Adipocyte (in vitro differentiated cells): ENCODE data around the gene DMBT1.

Source experiments
- DNase-seq: peaks from one replicate; pipeline ENCODE4 v3.0.0-alpha.2; 2015; ENCODE audit warnings: low read depth
- H3K27me3 ChIP-seq: replicated peaks from 2 replicates; pipeline ENCODE4 v1.7.0; 2013; ENCODE audit warnings: mild to moderate bottlenecking, low read length, moderate library complexity; ENCODE audit not compliant: control insufficient read depth, insufficient read depth
- H3K36me3 ChIP-seq: 2 replicates; pipeline ENCODE4 v1.7.0; 2013; ENCODE audit warnings: low read length, mild to moderate bottlenecking, moderate library complexity; ENCODE audit not compliant: control insufficient read depth, insufficient read depth, severe bottlenecking
- H3K4me1 ChIP-seq: 2 replicates; pipeline ENCODE4 v1.7.0; 2013; ENCODE audit warnings: mild to moderate bottlenecking, low read length, moderate library complexity; ENCODE audit not compliant: control insufficient read depth, insufficient read depth
- H3K4me3 ChIP-seq: 2 replicates; pipeline ENCODE4 v1.7.0; 2013; ENCODE audit warnings: mild to moderate bottlenecking, low read length, moderate library complexity
- H3K9ac ChIP-seq: 2 replicates; pipeline ENCODE4 v1.7.0; 2013; ENCODE audit warnings: mild to moderate bottlenecking, low read length, moderate library complexity
- H3K9me3 ChIP-seq: 2 replicates; pipeline ENCODE4 v1.7.0; 2013; ENCODE audit warnings: mild to moderate bottlenecking, low read length, moderate library complexity; ENCODE audit not compliant: control insufficient read depth

Gene DMBT1

GRCh38 chr10:122560279-122560804 is at the start of gene DMBT1:
Gene DMBT1 (plus strand): TSS chr10:122560754. CDS start chr10:122560771, 17 bp downstream.
- Histone ChIP-seq H3K9ac (no peak within 1 kb of the TSS), H3K27me3 (peaks cover 42% of the 10 kb centered on the region), H3K4me1 (peaks cover 3% of the 10 kb centered on the region), H3K36me3 (no peaks in the 10 kb centered on the region), H3K4me3 (no peak within 1 kb of the TSS), H3K9me3 (no peaks in the 10 kb centered on the region)
- no peak for DNase-seq

GRCh38 chr10:122513053-122513452 is 47.5 kb upstream of the DMBT1 start:
- Histone ChIP-seq H3K9me3 (no peaks in the 10 kb centered on the region), H3K4me3 (no peak overlapping the region), H3K27me3 (no peaks in the 10 kb centered on the region), H3K36me3 (peaks cover 80% of the 10 kb centered on the region), H3K9ac (no peak overlapping the region), H3K4me1 (peaks cover 21% of the 10 kb centered on the region)
- DNase-seq, result no peak

- Histone ChIP-seq H3K9me3 (no peaks in the 10 kb centered on the region), H3K4me3 (peak overlapping the region; percentile 18), H3K27me3 (no peaks in the 10 kb centered on the region), H3K4me1 (peaks cover 21% of the 10 kb centered on the region), H3K36me3 (peaks cover 68% of the 10 kb centered on the region), H3K9ac (peak overlapping the region; percentile 43)
- DNase-seq, result no peak
These were observed 46.3 kb upstream of the DMBT1 start for GRCh38 chr10:122514045-122514840.

GRCh38 chr10:122515022-122515424 is 45.5 kb upstream of the DMBT1 start:
- Histone ChIP-seq H3K9me3 (no peaks in the 10 kb centered on the region), H3K36me3 (peaks cover 60% of the 10 kb centered on the region), H3K27me3 (no peaks in the 10 kb centered on the region), H3K9ac (peak overlapping the region; percentile 43), H3K4me1 (peaks cover 21% of the 10 kb centered on the region), H3K4me3 (no peak overlapping the region)
- no peak for DNase-seq

- Histone ChIP-seq H3K36me3 (peaks cover 53% of the 10 kb centered on the region), H3K4me1 (peaks cover 21% of the 10 kb centered on the region)
These were observed 44.8 kb upstream of the DMBT1 start for GRCh38 chr10:122515588-122516231.

GRCh38 chr10:122516734-122517133 is 43.8 kb upstream of the DMBT1 start:
- Histone ChIP-seq H3K4me1 (peaks cover 21% of the 10 kb centered on the region), H3K9ac (no peak overlapping the region), H3K4me3 (no peak overlapping the region), H3K9me3 (no peaks in the 10 kb centered on the region), H3K36me3 (peaks cover 47% of the 10 kb centered on the region), H3K27me3 (no peaks in the 10 kb centered on the region)
- DNase-seq, result no peak

More at GRCh38 chr10:122515588-122516231, 44.8 kb upstream of the DMBT1 start:
- no peak for DNase-seq
- H3K27me3 ChIP-seq, result no peaks in the 10 kb centered on the region
- H3K4me3 ChIP-seq, result no peak overlapping the region
- no peaks in the 10 kb centered on the region for H3K9me3 ChIP-seq
- peak overlapping the region; percentile 43 for H3K9ac ChIP-seq

- Histone ChIP-seq H3K4me3 (no peak overlapping the region), H3K9ac (no peak overlapping the region), H3K4me1 (peaks cover 19% of the 10 kb centered on the region), H3K9me3 (peaks cover 4% of the 10 kb centered on the region), H3K36me3 (peaks cover 30% of the 10 kb centered on the region), H3K27me3 (no peaks in the 10 kb centered on the region)
- DNase-seq, result no peak
These were observed 41.4 kb upstream of the DMBT1 start for GRCh38 chr10:122519144-122519543.

GRCh38 chr10:122519873-122520272 is 40.7 kb upstream of the DMBT1 start:
- no peak for DNase-seq

GRCh38 chr10:122521011-122521410 is 39.5 kb upstream of the DMBT1 start:
- Histone ChIP-seq H3K9ac (no peak overlapping the region), H3K4me1 (peaks cover under 1% of the 10 kb centered on the region), H3K27me3 (peaks cover 2% of the 10 kb centered on the region), H3K36me3 (peaks cover 14% of the 10 kb centered on the region), H3K9me3 (peaks cover 4% of the 10 kb centered on the region), H3K4me3 (no peak overlapping the region)
- no peak for DNase-seq

More at GRCh38 chr10:122519873-122520272, 40.7 kb upstream of the DMBT1 start:
- Histone ChIP-seq H3K36me3 (peaks cover 23% of the 10 kb centered on the region), H3K4me1 (peaks cover 12% of the 10 kb centered on the region), H3K9me3 (peaks cover 4% of the 10 kb centered on the region), H3K4me3 (no peak overlapping the region), H3K9ac (no peak overlapping the region), H3K27me3 (no peaks in the 10 kb centered on the region)

GRCh38 chr10:122524811-122525210 is 35.7 kb upstream of the DMBT1 start:
- no peak for DNase-seq
- Histone ChIP-seq H3K4me3 (no peak overlapping the region), H3K36me3 (no peaks in the 10 kb centered on the region), H3K9me3 (peaks cover 4% of the 10 kb centered on the region), H3K27me3 (peaks cover 10% of the 10 kb centered on the region), H3K9ac (no peak overlapping the region), H3K4me1 (no peaks in the 10 kb centered on the region)

- DNase-seq, result no peak
- no peaks in the 10 kb centered on the region for H3K4me1 ChIP-seq
- peaks cover 4% of the 10 kb centered on the region for H3K9me3 ChIP-seq
- H3K36me3 ChIP-seq, result no peaks in the 10 kb centered on the region
- peaks cover 15% of the 10 kb centered on the region for H3K27me3 ChIP-seq
- no peak overlapping the region for H3K4me3 ChIP-seq
- no peak overlapping the region for H3K9ac ChIP-seq
These were observed 34.8 kb upstream of the DMBT1 start for GRCh38 chr10:122525788-122526187.
